NCI-H2171 (cell line): Measurements from ENCODE around the gene ABHD17C.

ENCODE experiments used
- DNase-seq: peaks from one replicate; lab custom pipeline; 2025; lab: John Stamatoyannopoulos, UW

Gene ABHD17C

GRCh38 chr15:80689716-80690115, 5.4 kb upstream of the ABHD17C start:
- no peak for DNase-seq

- DNase-seq, result no peak
These were observed 3.5 kb upstream of the ABHD17C start for GRCh38 chr15:80691575-80691974.

- DNase-seq, result no peak
These were observed 1.2 kb upstream of the ABHD17C start for GRCh38 chr15:80693682-80694610.

GRCh38 chr15:80694611-80695098, 455 bp upstream of the ABHD17C start:
- no peak for DNase-seq

DNA sequence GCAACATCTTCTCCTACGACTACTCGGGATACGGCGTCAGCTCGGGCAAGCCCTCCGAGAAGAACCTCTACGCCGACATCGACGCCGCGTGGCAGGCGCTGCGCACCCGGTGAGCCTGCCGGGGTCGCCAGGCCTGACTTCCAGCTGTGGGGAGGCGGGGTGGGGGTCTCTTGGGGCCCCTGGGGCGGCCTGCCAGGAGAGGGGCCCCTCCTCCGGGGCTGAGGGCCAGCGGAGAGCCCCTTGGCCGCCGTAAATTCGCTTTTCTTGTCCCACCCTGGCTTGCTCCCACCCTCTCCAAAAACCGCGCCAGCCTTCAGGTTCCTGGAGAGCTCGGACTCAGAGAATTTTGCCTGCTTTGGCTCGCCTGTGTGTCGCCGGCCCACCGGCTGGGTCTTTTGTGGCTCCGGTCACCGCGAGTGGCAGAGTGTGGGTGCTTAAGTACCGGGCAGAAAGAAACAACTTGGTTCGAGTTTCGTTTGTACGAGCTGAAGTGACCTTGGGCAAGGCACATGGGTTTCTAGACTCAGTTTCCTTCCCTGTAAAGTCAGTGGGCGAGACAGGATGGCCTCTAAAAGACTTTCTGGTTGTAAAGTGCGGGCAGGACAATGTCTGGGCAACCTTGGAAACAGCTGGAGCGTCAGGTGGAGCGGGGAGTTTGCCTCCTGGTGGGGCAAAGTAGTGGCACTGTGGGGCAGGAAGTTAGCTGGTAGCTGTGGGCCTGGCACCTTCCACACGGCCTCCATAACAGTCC, 976 bp downstream of the ABHD17C start:
- no peak for DNase-seq

- DNase-seq, result no peak
These were observed 2.1 kb downstream of the ABHD17C start for GRCh38 chr15:80697075-80697685.

DNA sequence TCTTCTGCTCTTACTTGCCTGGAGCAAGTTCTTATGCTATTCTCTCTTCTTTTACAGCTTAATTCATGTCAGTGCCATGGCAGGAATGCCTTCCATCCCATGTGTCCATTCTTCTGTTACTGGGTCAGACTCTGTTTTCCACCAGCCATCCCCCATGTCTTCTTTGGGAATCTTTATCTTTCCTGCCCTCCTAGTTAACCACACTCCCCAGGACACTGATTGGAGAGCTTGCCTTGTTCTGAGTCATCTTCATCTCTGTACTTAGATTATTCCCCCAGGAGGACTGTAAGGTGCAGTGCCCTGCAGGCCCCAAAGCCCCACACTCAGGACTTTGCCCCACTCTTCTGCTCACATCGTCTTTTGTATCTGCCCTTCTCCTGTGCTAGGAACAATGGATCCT, 3.6 kb downstream of the ABHD17C start:
- DNase-seq, result no peak

DNA sequence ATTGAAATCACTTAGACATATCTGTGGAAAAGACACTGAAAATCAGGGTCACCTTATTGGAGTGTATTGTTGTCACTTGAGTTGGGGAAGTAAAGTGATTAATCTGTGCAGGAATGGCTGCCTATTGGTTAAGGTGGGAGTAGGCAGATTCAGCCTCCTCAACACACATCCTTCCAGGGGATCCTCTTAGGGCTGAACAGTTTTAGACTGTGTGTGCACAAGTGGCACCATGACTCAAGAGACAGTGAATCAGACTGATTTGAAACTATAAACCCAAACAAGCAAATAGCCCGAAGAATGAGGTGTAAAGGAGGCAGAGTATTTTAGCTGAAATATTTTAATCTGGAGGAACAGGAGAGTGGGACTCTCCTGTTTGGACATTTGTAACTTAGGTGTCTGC, 4.9 kb downstream of the ABHD17C start:
- no peak for DNase-seq

DNA sequence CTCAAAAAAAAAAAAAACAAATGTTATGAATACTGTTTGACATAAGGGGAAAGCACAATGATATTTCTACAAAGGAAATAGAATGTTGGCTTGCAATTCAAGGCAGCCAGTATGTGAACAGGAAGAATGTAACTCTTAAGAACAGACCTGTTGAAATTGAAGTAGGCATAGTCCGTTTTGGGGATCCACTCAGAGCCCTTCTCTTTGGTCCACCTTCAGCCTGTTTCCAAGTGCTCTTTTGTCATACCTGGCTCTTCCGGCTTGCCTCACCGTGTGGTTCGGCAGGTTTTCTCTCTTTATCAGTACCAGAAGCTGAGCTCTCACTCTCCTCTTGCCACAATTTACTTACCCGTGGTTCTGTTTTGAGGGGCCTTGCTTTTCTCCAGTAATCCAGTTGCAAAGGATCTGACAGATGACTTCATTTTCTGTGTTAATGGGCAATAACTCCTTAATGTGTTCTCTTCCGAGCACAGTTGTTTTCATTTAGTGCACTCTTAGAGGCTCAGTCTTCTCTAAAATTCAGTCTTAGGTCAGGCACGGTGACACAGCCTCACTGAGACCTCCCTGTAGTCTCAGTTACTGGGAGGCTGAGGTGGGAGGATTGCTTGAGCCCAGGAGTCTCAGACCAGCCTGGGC, 6.7 kb downstream of the ABHD17C start:
- no peak for DNase-seq

GRCh38 chr15:80703081-80703480, 8.0 kb downstream of the ABHD17C start:
- no peak for DNase-seq

DNA sequence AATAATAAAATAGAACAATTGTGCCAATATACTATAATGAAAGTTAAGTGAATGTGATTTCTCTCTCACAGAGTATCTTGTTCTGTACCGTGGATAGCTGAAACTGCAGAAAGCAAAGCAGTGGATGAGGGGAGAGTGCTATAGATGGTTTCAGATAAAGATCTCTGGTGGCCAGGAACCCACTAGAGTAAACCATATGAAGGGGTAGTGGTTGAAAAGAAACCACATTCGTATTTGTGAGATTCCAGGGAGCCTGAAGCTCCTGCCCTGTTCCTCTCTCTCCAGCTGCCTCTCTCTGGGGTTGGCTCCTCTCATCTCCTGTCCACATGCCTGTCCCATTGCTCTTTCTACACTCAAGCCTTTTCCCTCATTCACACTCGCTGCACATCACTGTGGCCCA, 8.9 kb downstream of the ABHD17C start:
- DNase-seq, result no peak

DNA sequence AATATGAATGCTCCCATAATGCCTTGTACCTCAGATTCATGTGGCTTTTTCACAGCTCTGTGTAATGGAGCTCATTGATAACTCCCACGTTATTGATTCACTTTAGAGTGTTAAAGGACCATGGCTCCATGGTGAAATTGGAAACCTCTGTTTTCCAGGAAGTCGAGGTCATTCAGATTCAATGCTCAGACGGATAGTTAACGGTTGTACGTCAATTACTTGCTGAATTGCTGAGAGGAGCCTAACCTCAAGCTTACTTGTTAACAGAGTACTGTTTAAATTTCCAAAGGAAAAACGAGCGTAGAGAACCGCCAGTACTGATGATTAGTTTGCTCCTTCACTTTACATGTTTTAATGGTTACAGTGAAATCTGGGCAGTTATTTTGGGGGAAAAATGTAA, 11.1 kb downstream of the ABHD17C start:
- no peak for DNase-seq

DNA sequence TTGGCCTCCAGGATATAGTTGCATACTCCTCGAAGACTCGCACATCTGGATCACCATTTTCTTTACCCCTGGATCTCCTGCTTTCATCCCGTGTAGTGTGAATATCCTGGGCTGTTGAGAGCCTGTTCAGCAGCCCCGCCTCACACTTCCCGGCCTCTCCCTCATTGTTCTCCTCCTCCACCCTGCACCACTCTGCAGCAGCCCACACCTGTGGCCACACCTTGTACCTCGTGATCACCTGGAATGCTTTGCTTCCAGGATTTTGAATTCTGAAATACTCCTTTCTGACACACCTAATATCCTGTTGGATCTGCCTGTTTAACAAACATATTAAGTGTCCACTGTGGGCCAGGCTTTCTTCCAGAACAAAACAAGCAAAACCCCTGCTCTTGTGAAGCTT, 14.4 kb downstream of the ABHD17C start:
- DNase-seq, result no peak

GRCh38 chr15:80710635-80711554, 15.8 kb downstream of the ABHD17C start:
- no peak for DNase-seq

- DNase-seq, result no peak
These were observed 16.8 kb downstream of the ABHD17C start for GRCh38 chr15:80711886-80712285.

- DNase-seq, result no peak
These were observed 17.8 kb downstream of the ABHD17C start for GRCh38 chr15:80712956-80713355.

DNA sequence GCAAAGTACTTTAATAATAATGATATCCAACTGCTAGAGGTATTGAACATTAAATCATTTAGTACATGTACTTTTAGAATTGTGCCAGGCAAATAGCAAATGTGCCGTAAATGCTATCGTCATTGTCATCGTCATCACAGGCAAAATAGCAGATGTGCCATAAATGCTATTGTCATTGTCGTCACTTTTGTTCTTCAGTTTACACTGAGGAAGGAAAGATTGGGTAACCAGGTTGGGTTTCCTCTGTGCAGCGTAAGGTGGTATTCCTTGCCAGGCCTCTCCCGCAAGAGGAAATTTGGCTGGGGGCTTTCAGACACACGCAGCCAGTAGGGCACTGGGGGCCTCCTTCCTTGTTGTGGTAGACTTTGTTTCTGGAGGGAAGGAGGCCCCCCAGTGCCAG, 26.4 kb downstream of the ABHD17C start:
- no peak for DNase-seq

DNA sequence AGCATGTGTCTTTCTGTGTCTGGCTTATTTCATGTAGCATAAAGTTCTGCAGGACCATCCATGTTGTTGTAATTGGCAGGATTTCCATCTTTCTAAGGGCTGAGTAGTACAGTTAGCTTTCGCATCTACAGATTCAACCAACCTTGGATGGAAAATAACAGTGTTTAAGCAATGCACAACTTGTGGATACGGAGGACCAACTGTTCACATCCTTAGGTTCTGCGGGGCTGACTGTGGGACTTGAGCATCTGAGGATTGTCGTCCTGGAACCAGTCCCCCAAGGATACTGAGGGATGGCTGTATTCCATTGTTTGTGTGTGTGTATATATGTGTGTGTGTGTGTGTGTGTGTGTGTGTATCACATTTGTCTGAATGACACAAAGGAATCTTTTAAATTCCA, 27.7 kb downstream of the ABHD17C start:
- DNase-seq, result no peak

DNA sequence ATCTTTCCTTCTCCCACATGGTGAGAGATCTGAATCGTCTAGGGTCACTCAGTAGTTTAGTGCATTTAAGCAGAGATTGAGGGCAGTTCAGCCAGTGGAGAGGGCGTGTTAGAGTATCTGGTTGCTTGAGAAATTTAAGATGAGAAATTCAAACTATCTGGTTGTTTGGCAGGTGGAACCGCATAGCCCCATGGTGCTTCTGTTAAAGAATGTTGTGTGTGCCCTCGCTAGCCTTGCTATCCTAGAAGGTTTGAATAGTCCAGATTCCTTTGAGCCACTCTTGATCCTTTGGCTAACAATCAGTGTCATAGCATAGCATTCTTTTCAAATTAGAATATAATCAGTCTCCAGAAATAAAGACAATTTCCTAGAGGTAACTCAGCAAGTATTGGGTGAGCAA, 32.1 kb downstream of the ABHD17C start:
- no peak for DNase-seq

- no peak for DNase-seq
These were observed 32.5 kb downstream of the ABHD17C start for GRCh38 chr15:80727596-80727995.

DNA sequence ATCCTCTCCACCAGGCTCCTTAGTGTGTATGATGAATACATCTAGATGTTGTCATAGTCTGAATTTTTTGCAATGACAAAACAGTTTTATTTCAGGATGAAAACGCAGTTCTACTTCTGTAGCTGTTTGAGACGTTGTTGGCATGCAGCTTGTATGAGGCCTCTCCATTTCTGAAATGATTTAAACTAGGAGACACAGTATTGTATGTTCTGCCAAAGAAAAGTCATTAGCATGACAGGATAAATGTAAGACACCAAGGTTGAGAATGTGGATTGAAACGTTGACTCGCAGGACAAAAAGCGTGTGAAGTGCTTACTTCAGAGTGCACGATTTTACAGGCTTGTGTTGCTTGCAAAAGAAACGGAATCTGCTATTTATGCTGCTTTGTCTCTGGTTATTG, 35.3 kb downstream of the ABHD17C start:
- no peak for DNase-seq
